DND-41 (cell line): ENCODE results near the gene SIDT2.

Experiments used
- CTCF ChIP-seq: IDR thresholded peaks from 2 replicates; pipeline ENCODE4 v1.5.1; 2012; ENCODE audit warnings: borderline replicate concordance, low read length, moderate library complexity, mild to moderate bottlenecking; ENCODE audit not compliant: poor library complexity, severe bottlenecking; ENCODE audit errors: extremely low read depth
- EZH2 ChIP-seq: IDR thresholded peaks from 3 replicates; pipeline ENCODE4 v1.6.1; 2012; ENCODE audit warnings: borderline replicate concordance, low read depth, mild to moderate bottlenecking, moderate library complexity, low read length, inconsistent platforms; ENCODE audit not compliant: severe bottlenecking

DNA sequence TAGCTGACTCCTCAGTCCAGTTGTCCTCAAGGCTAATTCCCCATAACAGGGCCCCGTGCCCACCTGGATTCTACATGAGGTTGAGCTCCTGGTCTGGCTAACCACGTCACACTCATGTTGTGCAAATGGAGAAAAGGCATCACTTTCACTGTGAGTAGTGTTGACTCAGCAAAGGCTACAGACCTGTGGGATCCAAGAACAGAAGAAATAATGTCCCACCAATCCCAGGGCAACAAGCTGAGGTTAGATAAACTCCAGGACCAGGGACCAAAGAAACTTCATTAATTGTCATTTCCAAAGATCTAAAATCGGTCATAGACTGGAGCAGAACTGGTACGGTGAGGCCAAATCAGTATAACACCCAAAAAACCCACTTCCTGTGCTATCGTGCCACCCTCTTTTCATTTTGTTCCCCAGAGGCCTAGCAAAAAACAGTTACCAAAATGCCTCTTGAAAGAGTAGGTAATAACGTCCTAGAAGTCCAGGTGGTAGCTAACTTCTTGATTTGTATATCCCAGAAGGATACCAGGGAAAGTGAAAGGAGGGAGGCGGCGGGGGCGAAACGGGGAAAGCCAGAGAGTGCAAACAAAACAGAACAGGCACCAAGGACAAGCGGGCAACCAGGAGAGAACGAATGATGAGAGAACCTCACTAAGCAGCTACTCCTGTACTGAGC is 51.9 kb downstream of the SIDT2 start:
- TF ChIP-seq EZH2 (no peak), CTCF (no peak)
